CD4-positive, alpha-beta T cell treated with Interleukin-17A for 1 hour (primary cell): ENCODE measurements around the gene GTF2F2.
"Not testable (repeated sequence)": the region's sequence is repeated elsewhere in the genome, so short reads cannot be mapped to it uniquely, and the experiment has no call there.

ENCODE experiments used
- DNase-seq: peaks from one replicate; pipeline ENCODE4 v3.0.0-alpha.2; 2020

Gene GTF2F2

GRCh38 chr13:45219123-45219891, 99.0 kb downstream of the GTF2F2 start:
- no peak for DNase-seq

- DNase-seq = no peak
Measured at GRCh38 chr13:45219938-45220375, 99.6 kb downstream of the GTF2F2 start.

GRCh38 chr13:45220403-45220802, 100.1 kb downstream of the GTF2F2 start:
- no peak for DNase-seq

- DNase-seq = no peak
Measured at GRCh38 chr13:45222516-45222915, 102.2 kb downstream of the GTF2F2 start.

GRCh38 chr13:45222919-45223318, 102.6 kb downstream of the GTF2F2 start:
- DNase-seq = no peak

- DNase-seq = no peak
Measured at GRCh38 chr13:45224176-45224575, 103.9 kb downstream of the GTF2F2 start.

- DNase-seq = no peak
Measured at GRCh38 chr13:45225370-45225769, 105.1 kb downstream of the GTF2F2 start.

- DNase-seq = no peak
Measured at GRCh38 chr13:45226024-45226423, 105.7 kb downstream of the GTF2F2 start.

GRCh38 chr13:45228002-45228401, 107.7 kb downstream of the GTF2F2 start:
- DNase-seq = no peak

- DNase-seq = no peak
Measured at GRCh38 chr13:45229172-45229571, 108.9 kb downstream of the GTF2F2 start.

GRCh38 chr13:45231305-45231704, 111.0 kb downstream of the GTF2F2 start:
- DNase-seq = no peak

GRCh38 chr13:45231722-45232121, 111.4 kb downstream of the GTF2F2 start:
- DNase-seq = no peak

- no peak for DNase-seq
Measured at GRCh38 chr13:45232591-45232990, 112.3 kb downstream of the GTF2F2 start.

GRCh38 chr13:45238945-45239795, 118.9 kb downstream of the GTF2F2 start:
- DNase-seq = no peak

- DNase-seq = no peak
Measured at GRCh38 chr13:45240143-45240542, 119.8 kb downstream of the GTF2F2 start.

- no peak for DNase-seq
Measured at GRCh38 chr13:45242070-45242469, 121.8 kb downstream of the GTF2F2 start.

- no peak for DNase-seq
Measured at GRCh38 chr13:45242524-45242923, 122.2 kb downstream of the GTF2F2 start.

- DNase-seq = no peak
Measured at GRCh38 chr13:45243077-45243476, 122.8 kb downstream of the GTF2F2 start.

- not testable (repeated sequence) for DNase-seq
Measured at GRCh38 chr13:45244736-45245135, 124.4 kb downstream of the GTF2F2 start.

- DNase-seq = no peak
Measured at GRCh38 chr13:45249662-45250061, 129.4 kb downstream of the GTF2F2 start.

GRCh38 chr13:45254396-45254795, 134.1 kb downstream of the GTF2F2 start:
- DNase-seq = no peak

GRCh38 chr13:45255247-45255987, 135.1 kb downstream of the GTF2F2 start:
- no peak for DNase-seq

- no peak for DNase-seq
Measured at GRCh38 chr13:45256254-45256653, 135.9 kb downstream of the GTF2F2 start.
